ENCODE results near the gene ACTR2. TPM values are rescaled to one million over a fixed set of nuclear protein-coding genes. Genes with fewer than 3 reads are reported as not detected.

The ACTR2 gene
- total RNA-seq, 1 experiment from 2014 or later = 199 TPM

GRCh38 chr2:65232636-65233035, 5.0 kb downstream of the ACTR2 start:
- Histone ChIP-seq H3K79me2 (ENCODE audit: insufficient read depth, low read length) (peaks cover 99% of the 10 kb centered on the region), H3K4me2 (ENCODE audit: low read length) (no peak overlapping the region), H3K27me3 (ENCODE audit: insufficient read depth, low read length) (no peaks in the 10 kb centered on the region), H3K4me1 (ENCODE audit: control insufficient read depth in 1 of 2, insufficient read depth in 2 of 2, low read length in 2 of 2) (peaks cover 4 to 18% of the 10 kb centered on the region in 2 experiments; a peak in 3 of 4 replicates), H3K36me3 (ENCODE audit: control insufficient read depth in 1 of 2, insufficient read depth in 2 of 2, low read length in 2 of 2) (0 out of 4 replicates have a peak, but pooled peaks cover 0 to 2% of the 10 kb centered on the region in 2 experiments), H3K9me3 (ENCODE audit: control insufficient read depth in 1 of 2, insufficient read depth in 1 of 2, low read depth in 1 of 2, low read length in 2 of 2) (no peaks in the 10 kb centered on the region), H3K9me2 (ENCODE audit: insufficient read depth) (no peaks in the 10 kb centered on the region), H3K4me3 (replicated peaks in 1 of 2; ENCODE audit: low read depth in 1 of 2, low read length in 2 of 2) (no peak overlapping the region), H3K9ac (ENCODE audit: low read length) (no peak overlapping the region), H4K20me1 (ENCODE audit: insufficient read depth) (0 out of 2 replicates have a peak, but pooled peaks cover 2% of the 10 kb centered on the region), H3K27ac (ENCODE audit: low read depth, low read length) (no peak overlapping the region), H2AFZ (ENCODE audit: low read depth, low read length, poor library complexity, severe bottlenecking) (no peak overlapping the region)
- TF ChIP-seq FOSL1 (IDR thresholded peaks at IDR 0.05; ENCODE audit: low read depth) = no peak
- TF ChIP-seq ATF3 (IDR thresholded peaks at IDR 0.05) = no peak
- TF ChIP-seq SRF (IDR thresholded peaks at IDR 0.05; ENCODE audit: low read depth) = no peak
- TF ChIP-seq CEBPB (IDR thresholded peaks at IDR 0.05; ENCODE audit: low read depth) = no peak
- no peak for TF ChIP-seq MAX (IDR thresholded peaks at IDR 0.05)
- TF ChIP-seq YY1 (IDR thresholded peaks at IDR 0.05; ENCODE audit: extremely low read depth, insufficient replicate concordance, low read depth, low read length) = no peak
- TF ChIP-seq EGR1 (IDR thresholded peaks at IDR 0.05; ENCODE audit: low read depth) = no peak
- TF ChIP-seq ZNF274 (IDR thresholded peaks at IDR 0.05; ENCODE audit: low read depth, low read length) = no peak
- no peak for TF ChIP-seq REST (IDR thresholded peaks at IDR 0.05; ENCODE audit: low read depth)
- no peak for TF ChIP-seq SP1 (IDR thresholded peaks at IDR 0.05; ENCODE audit: low read depth)
- no peak for TF ChIP-seq POLR2AphosphoS5 (IDR thresholded peaks at IDR 0.05; ENCODE audit: low read depth, low read length)
- TF ChIP-seq ZFX (IDR thresholded peaks at IDR 0.05) = no peak
- no peak for TF ChIP-seq ELF1 (IDR thresholded peaks at IDR 0.05; ENCODE audit: borderline replicate concordance, low read depth)
- no peak for TF ChIP-seq CBX3 (IDR thresholded peaks at IDR 0.05; ENCODE audit: low read depth)
- no peak for TF ChIP-seq JUND (IDR thresholded peaks at IDR 0.05)
- no peak for TF ChIP-seq EZH2phosphoT487 (IDR thresholded peaks at IDR 0.05; ENCODE audit: borderline replicate concordance)
- no peak for TF ChIP-seq RAD21 (IDR thresholded peaks at IDR 0.05; ENCODE audit: low read depth)
- TF ChIP-seq POLR2A (IDR thresholded peaks at IDR 0.05; ENCODE audit: borderline replicate concordance, extremely low read depth, insufficient read depth, insufficient read length) = no peak
- TF ChIP-seq ZBTB33 (IDR thresholded peaks at IDR 0.05; ENCODE audit: extremely low read depth, insufficient replicate concordance, low read length) = no peak
- ATAC-seq (no peak), DNase-seq (ENCODE audit: low read depth, low spot score) (no peak)
- ChIA-PET RAD21 (ENCODE audit: low non-redundant PET in 1 of 2, low total read pairs in 2 of 2, uncharacterized antibody in 2 of 2, unreplicated experiment in 2 of 2) (no interaction called here), CTCF (no interaction called here), POLR2A (no interaction called here)
- intact Hi-C loops (cut with micrococcal nuclease) = no loop called here
- no TSS peak for BruUV-seq (replicated peaks)
